Activated CD8-positive, alpha-beta memory T cell treated with anti-CD3 and anti-CD28 coated beads, Interleukin-2, amount 50 U/mL, for 24 hours (primary cell): Measurements from ENCODE around the gene EPS8.
"Not testable (repeated sequence)": the region's sequence is repeated elsewhere in the genome, so short reads cannot be mapped to it uniquely, and the experiment has no call there.

Experiments
- DNase-seq: peaks from one replicate; pipeline ENCODE4 v3.0.0-alpha.2; 2020; ENCODE audit errors: extremely low read depth

Gene EPS8

DNA sequence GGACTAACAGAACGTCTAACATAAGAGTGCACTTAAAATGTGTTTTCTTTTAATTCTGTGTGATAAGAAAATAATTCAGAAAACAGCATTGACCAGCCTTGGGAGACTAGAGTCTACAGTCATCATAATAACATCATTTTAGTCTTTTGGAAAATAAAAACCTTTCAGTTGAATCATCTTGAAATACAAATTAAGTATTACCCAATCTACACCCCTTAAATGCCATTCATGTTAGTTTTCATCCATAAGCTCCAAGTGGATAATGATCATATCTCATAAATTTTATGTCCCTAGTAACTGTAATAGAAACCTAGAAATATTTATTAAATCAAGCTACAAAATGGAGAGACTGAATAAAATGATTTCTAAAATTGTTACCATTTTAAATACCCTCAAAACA, 32.4 kb downstream of the EPS8 start:
- no peak for DNase-seq

DNA sequence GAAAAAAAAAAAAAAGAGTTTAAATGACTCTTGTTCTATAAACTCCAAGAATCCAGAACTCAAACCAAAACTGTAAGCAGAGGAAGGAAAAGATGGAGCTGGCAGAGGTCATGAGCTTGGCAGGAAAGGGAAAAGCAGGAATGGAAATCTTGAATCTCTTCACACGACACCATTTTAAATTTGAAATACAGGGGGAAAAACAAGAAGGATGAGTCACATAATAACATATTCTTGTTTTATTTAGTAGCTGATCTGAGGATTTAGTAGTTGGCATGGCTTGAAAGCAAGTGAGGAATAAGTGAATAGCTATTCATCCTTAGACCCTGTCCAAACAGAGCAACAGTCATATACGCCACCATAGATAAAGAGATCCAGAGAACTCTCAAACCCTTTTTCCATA, 35.0 kb downstream of the EPS8 start:
- no peak for DNase-seq

DNA sequence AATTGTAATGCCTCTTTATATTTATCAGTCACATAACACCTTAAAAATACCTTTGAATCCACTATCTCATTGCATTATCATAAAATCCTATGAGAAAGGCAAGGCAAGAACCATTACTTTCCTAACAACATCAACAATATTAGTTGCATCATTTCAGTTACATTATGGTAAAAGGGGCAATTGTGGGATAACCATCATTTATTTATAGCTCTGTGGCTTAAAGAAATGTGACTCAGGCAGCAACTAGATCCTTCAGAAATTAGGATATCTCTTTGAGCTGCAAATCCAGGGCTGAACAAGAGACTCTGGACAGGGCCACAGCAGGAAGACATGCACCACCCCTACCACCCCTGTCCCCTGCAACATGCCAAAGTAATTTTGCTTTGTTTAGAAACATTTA, 36.4 kb downstream of the EPS8 start:
- DNase-seq, result no peak

DNA sequence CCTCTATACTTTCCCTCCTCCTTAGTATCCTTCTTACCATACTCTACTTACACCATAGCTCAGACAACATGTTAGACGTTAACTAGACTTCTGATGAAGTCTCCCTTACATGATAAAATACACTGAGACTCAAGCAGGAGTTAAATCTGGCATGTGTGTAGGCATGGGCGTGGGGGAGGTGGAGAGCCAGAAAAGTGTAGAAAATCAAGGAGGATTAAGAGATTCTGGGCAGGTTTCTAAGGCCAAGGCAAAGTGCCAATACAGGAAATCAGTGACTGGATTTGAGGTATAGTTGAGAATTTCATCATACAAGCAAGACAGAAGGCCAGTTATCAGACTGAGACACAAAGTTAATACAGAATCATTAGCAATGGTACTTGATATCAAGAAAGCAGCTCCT, 37.4 kb downstream of the EPS8 start:
- no peak for DNase-seq

GRCh38 chr12:15749937-15750336, 39.3 kb downstream of the EPS8 start:
- DNase-seq, result no peak

DNA sequence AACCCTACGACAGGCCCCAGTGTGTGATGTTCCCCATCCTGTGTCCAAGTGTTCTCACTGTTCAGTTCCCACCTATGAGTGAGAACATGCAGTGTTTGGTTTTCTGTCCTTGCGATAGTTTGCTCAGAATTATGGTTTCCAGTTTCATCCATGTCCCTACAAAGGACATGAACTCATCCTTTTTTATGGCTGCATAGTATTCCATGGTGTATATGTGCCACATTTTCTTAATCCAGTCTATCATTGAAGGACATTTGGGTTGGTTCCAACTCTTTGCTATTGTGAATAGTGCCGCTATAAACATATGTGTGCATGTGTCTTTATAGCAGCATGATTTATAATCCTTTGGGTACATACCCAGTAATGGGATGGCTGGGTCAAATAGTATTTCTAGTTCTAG, 47.3 kb downstream of the EPS8 start:
- not testable (repeated sequence) for DNase-seq

DNA sequence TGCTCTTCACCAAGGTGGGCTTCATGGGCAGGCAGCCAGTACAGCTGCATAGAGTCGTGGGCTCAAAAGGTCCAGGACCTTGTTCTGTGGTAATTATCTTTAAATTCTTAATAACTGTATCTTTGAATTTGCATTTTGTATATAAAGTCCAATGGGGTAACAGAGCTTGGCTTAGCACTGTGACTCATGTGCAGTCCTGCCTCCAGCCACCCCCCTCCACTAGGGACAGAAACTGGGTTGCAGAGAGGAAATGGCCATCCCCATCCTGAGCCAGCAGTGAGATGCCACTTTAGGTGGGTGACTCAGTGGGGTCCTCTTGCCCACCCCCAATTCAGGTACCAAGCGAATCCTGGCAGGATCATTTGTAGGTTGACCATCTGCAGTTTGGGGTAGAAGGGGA, 48.1 kb downstream of the EPS8 start:
- DNase-seq, result no peak

GRCh38 chr12:15740389-15740788, 48.8 kb downstream of the EPS8 start:
- DNase-seq, result not testable (repeated sequence)

DNA sequence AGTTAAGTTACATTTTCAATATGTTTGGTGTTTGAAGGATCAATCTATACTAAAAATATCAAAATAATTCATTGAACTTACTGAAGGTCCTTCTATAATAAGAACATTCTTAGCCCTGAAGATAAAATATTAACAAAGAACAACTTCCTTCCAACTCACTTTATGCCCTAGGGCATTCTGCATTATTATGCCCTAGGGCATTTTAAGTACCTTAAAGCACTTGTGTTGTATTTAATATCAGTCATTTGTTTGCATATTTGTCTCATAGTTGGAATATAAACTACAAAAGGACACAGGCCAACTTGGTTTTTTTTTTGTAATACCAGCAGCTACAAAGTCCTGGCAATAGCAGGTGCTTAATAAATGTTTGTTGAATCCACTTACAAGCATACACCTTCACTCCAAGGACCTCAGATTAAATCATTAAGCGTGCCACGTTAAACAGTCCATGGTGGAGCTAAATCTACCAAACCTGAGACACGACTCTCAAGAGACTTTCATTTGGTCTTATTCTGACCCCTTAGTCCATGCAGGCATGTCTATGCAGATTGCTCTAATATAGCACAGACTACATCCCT, 50.7 kb downstream of the EPS8 start:
- no peak for DNase-seq

GRCh38 chr12:15735837-15736615, 53.2 kb downstream of the EPS8 start:
- no peak for DNase-seq

GRCh38 chr12:15733136-15733535, 56.1 kb downstream of the EPS8 start:
- DNase-seq, result no peak

GRCh38 chr12:15732341-15733061, 56.7 kb downstream of the EPS8 start:
- no peak for DNase-seq

GRCh38 chr12:15731940-15732339, 57.2 kb downstream of the EPS8 start:
- DNase-seq, result no peak

- DNase-seq, result no peak
These were observed 60.1 kb downstream of the EPS8 start for GRCh38 chr12:15729097-15729496.

GRCh38 chr12:15728118-15728598, 61.0 kb downstream of the EPS8 start:
- no peak for DNase-seq

DNA sequence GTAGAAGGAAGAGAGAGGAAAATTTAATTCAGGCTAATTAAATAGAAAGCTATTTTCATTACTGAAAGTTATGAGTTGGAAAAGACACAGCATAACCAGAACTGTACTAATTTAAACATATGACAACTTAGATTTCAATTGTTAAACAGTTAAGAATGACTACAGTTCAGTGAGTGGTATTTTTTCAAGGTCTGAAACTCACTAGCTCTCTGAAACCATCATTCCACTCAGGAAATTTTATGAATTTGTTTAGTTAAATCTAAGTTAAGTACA, 62.4 kb downstream of the EPS8 start:
- no peak for DNase-seq

DNA sequence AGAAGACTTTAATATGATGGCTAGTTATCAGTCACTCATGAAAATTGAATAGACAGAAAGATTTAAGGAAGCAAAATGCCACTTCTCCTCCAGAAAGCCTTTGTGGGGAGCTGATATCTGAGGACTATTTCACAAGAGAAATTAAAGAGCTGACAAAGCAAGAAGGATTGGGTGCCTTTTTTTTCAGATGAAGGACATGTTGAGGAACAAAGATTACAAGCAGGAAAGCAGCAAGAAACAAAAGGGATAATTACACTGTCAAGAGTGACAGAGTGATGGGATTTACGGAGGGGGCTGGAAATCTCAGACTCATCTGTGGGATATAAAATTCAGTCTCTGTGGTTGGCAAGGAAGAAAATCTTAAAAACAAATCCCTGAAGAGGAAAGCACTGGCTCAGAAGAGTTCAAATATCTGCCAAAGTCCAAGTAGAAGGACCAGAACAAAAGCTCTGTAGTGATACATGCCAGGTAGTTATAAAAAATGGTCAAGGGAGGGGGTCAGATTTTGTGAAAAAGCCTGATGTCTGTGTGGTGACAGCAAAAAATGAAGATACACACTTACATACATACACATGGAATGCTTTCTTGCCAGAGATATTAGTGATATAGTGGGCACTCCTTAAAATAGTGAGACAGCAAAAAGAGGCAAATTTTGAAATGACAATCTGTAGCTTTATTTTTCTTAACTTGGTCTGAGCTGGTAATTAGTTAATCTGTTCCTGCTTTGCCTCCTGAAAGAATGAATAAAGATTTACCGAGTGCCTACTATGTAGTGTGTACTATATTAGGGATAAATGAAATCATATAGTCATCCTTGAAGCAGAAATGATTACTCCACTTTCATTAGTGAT, 62.9 kb downstream of the EPS8 start:
- no peak for DNase-seq

GRCh38 chr12:15722951-15723350, 66.2 kb downstream of the EPS8 start:
- no peak for DNase-seq

- no peak for DNase-seq
These were observed 67.7 kb downstream of the EPS8 start for GRCh38 chr12:15721316-15722115.

DNA sequence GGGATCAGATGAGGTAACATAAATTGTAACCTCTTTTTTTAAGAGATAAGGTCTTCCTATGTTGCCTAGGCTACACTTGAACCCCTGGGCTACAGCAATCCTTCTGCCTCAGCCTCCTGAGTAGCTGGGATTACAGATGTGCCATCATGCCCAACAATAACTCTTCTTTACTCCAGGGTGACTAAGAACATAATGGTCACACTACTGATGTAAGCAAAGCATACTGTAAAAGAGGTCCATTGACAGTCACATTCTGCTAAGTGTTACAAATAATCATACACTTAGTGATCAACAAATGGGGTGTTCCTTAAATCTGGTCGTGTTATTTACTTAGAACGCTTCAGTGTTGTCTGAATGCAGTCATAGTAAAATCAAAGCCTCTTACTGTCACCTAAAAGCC, 68.9 kb downstream of the EPS8 start:
- no peak for DNase-seq

DNA sequence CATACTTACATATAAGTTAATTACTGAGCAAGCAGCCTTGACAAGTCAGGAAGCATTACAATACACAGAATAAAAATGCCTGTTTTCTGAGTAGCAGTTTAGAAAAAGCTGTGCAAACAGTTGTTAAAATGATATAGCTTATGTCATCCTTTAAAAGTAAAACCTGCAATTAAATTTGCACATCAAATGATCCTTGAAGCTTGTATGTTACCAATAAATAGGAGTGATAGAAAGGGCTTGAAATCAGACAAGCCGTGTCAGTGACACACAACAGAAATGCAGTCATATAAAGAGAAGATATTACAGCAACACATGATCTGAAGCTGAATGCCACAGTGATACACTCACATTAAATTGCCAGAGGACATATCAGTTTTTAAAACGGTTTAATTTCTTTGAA, 70.0 kb downstream of the EPS8 start:
- DNase-seq, result no peak
